Measurements from ENCODE around the gene TFRC.
"Not testable (repeated sequence)": the region's sequence is repeated elsewhere in the genome, so short reads cannot be mapped to it uniquely, and the experiment has no call there.

TFRC gene

DNA sequence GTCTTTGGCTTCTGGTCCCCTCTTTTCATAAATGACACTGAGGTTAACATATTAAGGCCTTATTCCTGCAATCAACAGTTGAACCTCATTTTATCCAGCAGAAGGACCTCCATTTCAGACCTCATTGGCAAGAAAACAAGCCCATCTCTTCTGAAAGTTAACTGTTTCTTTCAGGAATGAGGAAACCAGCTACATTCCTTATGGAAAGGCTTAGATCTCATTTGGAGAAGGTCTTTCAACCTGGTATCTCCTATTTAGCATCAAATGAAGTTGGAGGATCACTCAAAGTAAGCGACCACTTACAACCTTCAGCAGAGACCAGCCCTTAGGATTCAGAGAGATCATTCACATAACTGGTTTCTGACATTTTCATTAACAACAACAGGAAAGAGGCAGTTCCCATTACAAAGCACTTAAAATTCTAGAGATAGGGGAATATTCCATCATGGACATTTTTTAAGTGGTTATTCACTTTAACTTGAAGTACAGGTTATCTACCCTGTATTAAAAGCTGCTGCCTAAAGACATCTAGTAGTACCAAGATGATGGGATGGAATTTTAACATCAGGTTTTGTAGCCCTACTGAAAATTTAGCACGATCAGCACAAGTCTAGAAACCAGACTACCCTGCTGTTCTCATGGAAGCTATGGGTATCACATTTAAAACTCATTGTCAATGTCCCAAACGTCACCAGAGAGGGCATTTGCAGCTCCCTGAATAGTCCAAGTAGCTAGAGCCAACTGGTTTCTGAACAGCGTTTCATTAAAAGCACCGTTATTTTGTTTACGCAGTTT, 30.4 kb downstream of the TFRC start:
- no peak for FAIRE-seq

GRCh38 chr3:196050597-196050996, 31.3 kb downstream of the TFRC start:
- no peak for FAIRE-seq
- DNase-seq (ENCODE audit: insufficient read length, low spot score), result no peak

More for the DNA sequence above, 30.4 kb downstream of the TFRC start:
- DNase-seq (ENCODE audit: insufficient read length, low spot score), result no peak

- FAIRE-seq (no peak), DNase-seq (ENCODE audit: insufficient read length, low spot score) (no peak)
These were observed 32.2 kb downstream of the TFRC start for GRCh38 chr3:196049653-196050052.

GRCh38 chr3:196048922-196049598, 32.8 kb downstream of the TFRC start:
- no peak for DNase-seq (ENCODE audit: insufficient read length, low spot score)
- FAIRE-seq, result no peak

- DNase-seq (ENCODE audit: insufficient read length, low spot score) (no peak), FAIRE-seq (no peak)
These were observed 34.4 kb downstream of the TFRC start for GRCh38 chr3:196047391-196048030.

DNA sequence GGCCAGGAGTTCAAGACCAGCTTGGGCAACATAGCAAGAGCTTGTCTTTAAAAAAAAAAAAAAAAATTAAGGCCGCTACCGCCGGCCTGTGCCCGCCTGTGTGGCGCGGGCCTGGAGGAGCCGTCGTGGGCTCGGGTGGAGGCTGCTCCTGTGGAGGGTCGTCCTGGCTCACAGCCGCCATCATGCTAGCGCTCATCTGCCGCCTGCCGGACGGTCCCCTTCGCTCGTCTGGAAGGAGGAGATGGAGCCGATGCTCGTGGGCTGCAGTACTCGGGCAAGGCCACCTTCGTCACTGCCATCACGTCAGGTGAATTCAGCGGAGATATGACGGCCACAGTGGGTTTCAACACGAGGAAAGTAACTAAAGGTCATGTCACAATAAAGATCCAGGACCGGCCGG, 37.4 kb downstream of the TFRC start:
- DNase-seq (ENCODE audit: insufficient read length, low spot score) (no peak), FAIRE-seq (no peak)

DNA sequence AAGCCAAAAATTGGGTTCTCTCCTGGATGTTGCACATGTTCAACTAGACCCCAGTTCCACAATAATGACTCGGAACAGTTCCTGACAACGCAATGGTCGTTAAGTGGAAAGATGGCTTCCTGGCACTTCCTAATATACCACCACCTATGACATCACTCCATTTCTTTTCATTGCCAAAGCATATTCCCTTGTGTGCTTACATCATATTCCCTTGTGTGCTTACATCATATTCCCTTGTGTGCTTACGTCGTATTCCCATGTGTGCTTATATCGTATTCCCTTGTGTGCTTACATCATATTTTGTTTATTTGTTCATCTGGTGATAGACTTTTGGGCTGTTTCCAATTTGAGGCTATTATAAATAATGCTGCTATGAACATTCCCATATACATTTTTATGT, 39.2 kb downstream of the TFRC start:
- no peak for DNase-seq (ENCODE audit: insufficient read length, low spot score)

GRCh38 chr3:196039359-196039758, 42.5 kb downstream of the TFRC start:
- FAIRE-seq, result no peak
- no peak for DNase-seq (ENCODE audit: insufficient read length, low spot score)

More for the DNA sequence above, 39.2 kb downstream of the TFRC start:
- peak; percentile 73 for FAIRE-seq

DNA sequence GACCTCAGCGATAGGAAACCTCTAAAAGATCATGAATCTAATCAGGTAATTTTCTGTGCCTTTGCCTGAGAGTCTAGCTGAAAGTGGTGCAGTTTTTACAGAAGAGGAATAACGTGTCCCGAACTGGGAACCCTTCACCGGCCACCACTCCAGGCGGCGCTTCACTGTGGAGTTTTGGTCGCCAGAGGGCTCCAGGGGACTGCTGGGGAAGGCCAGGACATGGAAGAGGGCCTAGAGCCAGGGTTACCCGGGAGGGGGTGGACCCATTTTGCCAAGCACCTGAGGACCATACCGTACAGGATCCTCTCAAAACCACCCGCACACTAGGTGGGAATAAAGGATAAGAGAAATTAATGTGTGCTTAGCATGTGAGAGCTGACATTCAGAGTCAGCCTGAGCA, 55.8 kb downstream of the TFRC start:
- DNase-seq (ENCODE audit: insufficient read length, low spot score), result not testable (repeated sequence)
- peak; percentile 23 for FAIRE-seq

DNA sequence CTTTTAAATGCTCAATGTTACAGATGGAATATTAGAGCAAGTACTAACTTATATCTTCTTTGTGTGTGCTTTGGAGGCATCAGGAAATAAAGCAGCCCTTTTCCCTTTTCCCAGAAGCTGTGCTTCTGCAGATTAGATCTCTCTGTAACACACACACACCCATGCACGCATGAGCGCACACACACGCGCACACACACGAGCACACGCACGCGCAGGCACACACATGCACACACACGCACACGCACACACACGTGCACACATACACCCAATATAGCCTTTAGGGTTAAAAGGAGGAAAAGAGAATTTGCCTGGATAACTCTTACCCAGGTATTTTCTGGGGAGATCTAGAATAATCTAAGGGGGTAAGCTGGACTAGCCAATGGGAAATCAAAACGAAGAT, 56.9 kb downstream of the TFRC start:
- DNase-seq (ENCODE audit: insufficient read length, low spot score), result no peak
- no peak for FAIRE-seq

- DNase-seq (ENCODE audit: insufficient read length, low spot score), result no peak
- no peak for FAIRE-seq
These were observed 57.9 kb downstream of the TFRC start for GRCh38 chr3:196023947-196024346.

DNA sequence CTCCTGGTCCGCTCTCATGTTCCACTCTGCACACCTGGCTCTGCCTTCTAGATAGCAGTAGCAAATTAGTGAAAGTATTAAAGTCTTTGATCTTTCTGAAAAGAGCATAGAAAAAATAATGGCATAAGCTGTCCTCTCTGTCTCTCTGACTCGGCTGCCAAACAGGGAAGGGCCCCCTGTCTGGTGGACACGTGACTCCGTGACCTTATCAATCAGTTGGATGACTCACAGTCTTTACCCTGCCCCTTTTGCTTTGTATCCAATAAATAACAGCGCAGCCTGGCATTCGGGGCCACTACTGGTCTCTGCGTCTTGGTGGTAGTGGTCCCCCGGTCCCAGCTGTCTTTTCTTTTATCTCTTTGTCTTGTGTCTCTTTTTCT, 59.4 kb downstream of the TFRC start:
- DNase-seq (ENCODE audit: insufficient read length, low spot score); FAIRE-seq: not testable (repeated sequence)

DNA sequence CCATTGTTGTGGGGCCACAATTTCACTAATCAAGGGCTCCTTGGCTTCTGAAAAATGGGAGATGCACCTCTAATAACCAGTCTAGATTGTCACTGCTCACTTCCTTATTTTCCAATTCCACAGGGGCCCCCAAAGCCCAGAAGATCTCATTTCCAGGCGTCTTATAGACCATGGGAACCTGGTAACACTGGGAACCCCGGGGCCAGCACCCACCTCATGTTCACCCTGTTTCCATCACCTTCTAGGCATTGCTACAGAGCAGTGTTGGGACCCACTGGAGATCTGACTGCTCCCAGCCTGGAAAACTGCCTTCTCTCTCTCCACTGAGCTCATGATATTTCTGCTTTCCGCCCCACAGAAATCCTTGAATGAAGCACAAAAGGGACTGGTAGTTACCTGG, 61.5 kb downstream of the TFRC start:
- DNase-seq (ENCODE audit: insufficient read length, low spot score), result no peak
- no peak for FAIRE-seq

DNA sequence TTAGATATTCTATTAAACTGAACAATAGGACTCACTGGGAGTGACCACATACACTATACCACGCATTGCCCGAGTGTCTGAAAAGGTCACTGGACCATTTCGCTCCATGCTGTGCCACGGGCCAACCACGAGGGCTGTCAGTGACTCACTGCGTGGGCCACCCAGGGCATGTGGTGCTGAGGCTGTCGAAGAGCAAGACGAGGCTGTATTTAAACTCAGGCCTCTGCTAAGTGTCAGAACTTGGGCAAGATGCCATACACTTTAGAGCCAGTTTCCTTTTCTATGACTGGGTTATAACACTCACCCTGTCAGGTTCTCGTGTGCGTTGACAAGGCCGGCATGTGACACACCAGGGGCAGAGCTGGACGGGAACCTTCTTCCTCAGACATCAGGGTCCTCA, 62.3 kb downstream of the TFRC start:
- FAIRE-seq, result not testable (repeated sequence)

GRCh38 chr3:196018159-196018558, 63.7 kb downstream of the TFRC start:
- DNase-seq (ENCODE audit: insufficient read length, low spot score); FAIRE-seq: not testable (repeated sequence)

More for the DNA sequence above, 62.3 kb downstream of the TFRC start:
- not testable (repeated sequence) for DNase-seq (ENCODE audit: insufficient read length, low spot score)

GRCh38 chr3:196016485-196016884, 65.4 kb downstream of the TFRC start:
- peak; percentile 71 for DNase-seq (ENCODE audit: insufficient read length, low spot score)
- FAIRE-seq, result peak; percentile 68

- DNase-seq (ENCODE audit: insufficient read length, low spot score), result no peak
- no peak for FAIRE-seq
These were observed 65.8 kb downstream of the TFRC start for GRCh38 chr3:196016059-196016458.

DNA sequence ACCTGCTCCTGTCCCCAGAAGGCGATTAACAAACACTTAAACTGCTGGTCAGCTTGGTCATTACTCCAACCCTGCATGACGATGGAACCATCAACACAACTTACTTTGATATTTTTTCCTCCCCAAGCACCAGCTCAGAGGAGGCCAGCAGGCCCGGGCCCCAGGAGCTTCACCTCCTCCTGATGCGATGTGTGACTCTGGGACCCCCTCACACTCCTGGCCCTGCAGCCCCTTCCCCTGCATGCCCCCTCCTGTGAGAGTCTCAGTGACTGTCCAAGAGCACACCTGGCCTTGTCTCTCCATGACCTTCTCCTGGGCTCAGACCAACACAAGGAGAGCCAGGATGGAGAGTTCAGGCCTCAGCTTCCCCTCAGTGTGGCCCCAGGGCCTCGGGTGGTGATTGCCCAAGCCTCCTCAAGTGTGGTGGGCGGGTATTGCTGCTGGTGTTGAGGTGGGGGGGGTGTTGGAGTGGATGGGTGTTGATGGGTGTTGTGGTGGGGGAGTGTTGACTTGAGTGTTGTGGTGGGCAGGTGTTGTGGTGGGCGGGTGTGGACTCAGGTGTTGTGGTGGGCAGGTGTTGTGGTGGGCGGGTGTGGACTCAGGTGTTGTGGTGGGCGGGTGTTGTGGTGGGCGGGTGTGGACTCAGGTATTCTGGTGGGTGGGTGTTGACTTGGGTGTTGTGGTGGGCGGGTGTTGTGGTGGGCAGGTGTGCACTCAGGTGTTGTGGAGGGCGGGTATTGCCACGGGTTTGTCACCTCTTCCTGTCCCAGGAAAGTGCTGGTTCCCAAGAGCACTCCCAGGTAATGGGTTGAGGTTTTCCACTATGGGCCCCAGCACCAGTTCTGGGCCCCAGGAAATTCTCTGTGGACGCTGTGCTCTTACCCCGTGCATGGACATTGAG, 68.1 kb downstream of the TFRC start:
- no peak for DNase-seq (ENCODE audit: insufficient read length, low spot score)
- no peak for FAIRE-seq

DNA sequence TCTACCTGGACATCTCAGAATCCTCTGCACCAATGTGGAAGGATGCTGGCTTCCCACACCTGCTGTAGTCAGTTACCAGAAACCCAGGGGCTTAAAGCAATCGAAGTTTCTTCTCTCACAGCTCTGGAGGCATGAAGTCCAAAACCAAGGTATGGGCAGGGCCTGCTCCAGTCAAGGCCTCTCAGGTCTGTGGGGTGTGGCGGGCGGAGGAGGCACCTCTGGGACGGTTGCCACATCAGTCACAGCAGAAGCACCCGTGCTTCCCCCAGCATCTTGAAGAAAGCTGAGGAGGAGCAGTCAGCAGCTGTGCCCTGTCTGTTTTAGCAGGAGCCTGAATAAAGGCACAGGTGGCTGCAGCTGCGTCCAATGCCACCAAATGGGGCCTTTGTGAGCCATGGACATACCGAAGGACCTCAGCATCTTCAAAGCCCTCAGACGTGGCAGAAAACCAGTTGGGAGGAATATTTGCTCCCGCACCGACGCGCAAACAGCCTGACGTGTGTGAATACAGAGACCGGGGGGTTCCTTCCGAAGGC, 68.9 kb downstream of the TFRC start:
- DNase-seq (ENCODE audit: insufficient read length, low spot score), result no peak
- no peak for FAIRE-seq

GRCh38 chr3:196012481-196012880, 69.4 kb downstream of the TFRC start:
- peak; percentile 20 for DNase-seq (ENCODE audit: insufficient read length, low spot score)
- FAIRE-seq, result no peak

Measured in HTR-8/SVneo (cell line).